ENCODE results near the gene AK4.

AK4 gene

DNA sequence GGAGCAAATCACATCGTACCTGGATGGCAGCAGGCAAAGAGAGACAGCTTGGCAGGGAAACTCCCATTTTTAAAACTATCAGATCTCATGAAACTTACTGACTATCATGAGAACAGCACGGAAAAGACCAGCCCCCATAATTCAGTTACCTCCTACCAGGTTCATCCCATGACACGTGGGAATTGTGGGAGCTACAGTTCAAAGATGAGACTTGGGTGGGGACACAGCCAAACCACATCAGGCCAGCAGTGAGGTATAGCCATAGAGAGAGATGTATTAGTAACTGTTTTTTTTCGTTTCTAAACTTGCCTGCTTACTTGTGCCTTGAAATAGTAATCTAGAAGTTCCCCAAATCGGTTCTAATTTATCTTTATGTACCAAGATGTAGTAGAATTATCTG lies 48.9 kb downstream of the AK4 start:
- ATAC-seq (ENCODE audit: insufficient read depth, low read depth) = no peak
- no peaks in the 10 kb centered on the region for H3K79me2 ChIP-seq (ENCODE audit: insufficient read depth, low read length)
- TF ChIP-seq EZH2 (IDR thresholded peaks at IDR 0.05; ENCODE audit: borderline replicate concordance, low read depth, low read length, severe bottlenecking) = no peak
- TF ChIP-seq, protein P1, sequence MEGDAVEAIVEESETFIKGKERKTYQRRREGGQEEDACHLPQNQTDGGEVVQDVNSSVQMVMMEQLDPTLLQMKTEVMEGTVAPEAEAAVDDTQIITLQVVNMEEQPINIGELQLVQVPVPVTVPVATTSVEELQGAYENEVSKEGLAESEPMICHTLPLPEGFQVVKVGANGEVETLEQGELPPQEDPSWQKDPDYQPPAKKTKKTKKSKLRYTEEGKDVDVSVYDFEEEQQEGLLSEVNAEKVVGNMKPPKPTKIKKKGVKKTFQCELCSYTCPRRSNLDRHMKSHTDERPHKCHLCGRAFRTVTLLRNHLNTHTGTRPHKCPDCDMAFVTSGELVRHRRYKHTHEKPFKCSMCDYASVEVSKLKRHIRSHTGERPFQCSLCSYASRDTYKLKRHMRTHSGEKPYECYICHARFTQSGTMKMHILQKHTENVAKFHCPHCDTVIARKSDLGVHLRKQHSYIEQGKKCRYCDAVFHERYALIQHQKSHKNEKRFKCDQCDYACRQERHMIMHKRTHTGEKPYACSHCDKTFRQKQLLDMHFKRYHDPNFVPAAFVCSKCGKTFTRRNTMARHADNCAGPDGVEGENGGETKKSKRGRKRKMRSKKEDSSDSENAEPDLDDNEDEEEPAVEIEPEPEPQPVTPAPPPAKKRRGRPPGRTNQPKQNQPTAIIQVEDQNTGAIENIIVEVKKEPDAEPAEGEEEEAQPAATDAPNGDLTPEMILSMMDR (IDR thresholded peaks at IDR 0.05; ENCODE audit: borderline replicate concordance, extremely low read depth, low read length, poor library complexity, severe bottlenecking) = no peak

DNA sequence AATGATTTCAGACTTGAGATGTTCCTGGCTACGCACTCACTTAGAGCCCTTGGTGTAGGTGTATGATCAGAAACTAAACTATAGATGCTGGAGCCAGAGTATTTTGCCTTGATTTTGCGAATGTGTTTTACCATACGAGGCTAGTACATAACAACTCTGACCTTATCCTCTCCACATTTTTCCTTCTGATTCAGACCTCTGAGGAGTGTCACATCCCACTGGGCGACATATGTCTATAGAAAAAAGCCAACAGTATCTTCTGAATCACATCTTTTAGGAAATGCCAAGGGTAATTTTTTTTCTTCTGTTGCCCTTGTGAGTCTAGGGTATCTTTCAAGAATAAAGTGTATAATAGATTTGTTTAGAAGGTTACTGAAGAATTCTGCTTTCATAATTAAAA lies 49.6 kb downstream of the AK4 start:
- Histone ChIP-seq H3K27me3 (ENCODE audit: insufficient read depth, low read length, poor library complexity) (no peaks in the 10 kb centered on the region), H3K9ac (ENCODE audit: low read depth, low read length) (no peak overlapping the region), H3K27ac (ENCODE audit: low read length) (no peak overlapping the region), H4K20me1 (ENCODE audit: insufficient read depth, low read length) (no peaks in the 10 kb centered on the region), H3K4me3 (ENCODE audit: low read depth in 1 of 2, low read length in 2 of 2) (no peak overlapping the region), H3K9me3 (ENCODE audit: insufficient read depth, low read length, severe bottlenecking) (no peaks in the 10 kb centered on the region), H3K79me2 (ENCODE audit: insufficient read depth, low read length) (no peaks in the 10 kb centered on the region), H3K4me2 (ENCODE audit: insufficient read depth, low read length) (no peak overlapping the region), H3K36me3 (ENCODE audit: insufficient read depth, low read length) (no peaks in the 10 kb centered on the region), H3K4me1 (ENCODE audit: insufficient read depth, low read length) (no peaks in the 10 kb centered on the region), H2AFZ (ENCODE audit: low read depth, low read length) (no peak overlapping the region)
- DNase-seq = no peak
- no peak for ATAC-seq (ENCODE audit: insufficient read depth, low read depth)
- TF ChIP-seq, protein P1 (IDR thresholded peaks at IDR 0.05; ENCODE audit: borderline replicate concordance, extremely low read depth, low read length, poor library complexity, severe bottlenecking) = no peak
- no peak for TF ChIP-seq EZH2 (IDR thresholded peaks at IDR 0.05; ENCODE audit: borderline replicate concordance, low read depth, low read length, severe bottlenecking)

More for the DNA sequence above, 48.9 kb downstream of the AK4 start:
- Histone ChIP-seq H3K27me3 (ENCODE audit: insufficient read depth, low read length, poor library complexity) (no peaks in the 10 kb centered on the region), H3K27ac (ENCODE audit: low read length) (no peak overlapping the region), H3K4me1 (ENCODE audit: insufficient read depth, low read length) (no peaks in the 10 kb centered on the region), H2AFZ (ENCODE audit: low read depth, low read length) (no peak overlapping the region), H3K4me2 (ENCODE audit: insufficient read depth, low read length) (no peak overlapping the region), H3K9me3 (ENCODE audit: insufficient read depth, low read length, severe bottlenecking) (no peaks in the 10 kb centered on the region), H3K36me3 (ENCODE audit: insufficient read depth, low read length) (no peaks in the 10 kb centered on the region), H3K9ac (ENCODE audit: low read depth, low read length) (no peak overlapping the region), H3K4me3 (ENCODE audit: low read depth in 1 of 2, low read length in 2 of 2) (no peak overlapping the region), H4K20me1 (ENCODE audit: insufficient read depth, low read length) (no peaks in the 10 kb centered on the region)
- no peak for DNase-seq

DNA sequence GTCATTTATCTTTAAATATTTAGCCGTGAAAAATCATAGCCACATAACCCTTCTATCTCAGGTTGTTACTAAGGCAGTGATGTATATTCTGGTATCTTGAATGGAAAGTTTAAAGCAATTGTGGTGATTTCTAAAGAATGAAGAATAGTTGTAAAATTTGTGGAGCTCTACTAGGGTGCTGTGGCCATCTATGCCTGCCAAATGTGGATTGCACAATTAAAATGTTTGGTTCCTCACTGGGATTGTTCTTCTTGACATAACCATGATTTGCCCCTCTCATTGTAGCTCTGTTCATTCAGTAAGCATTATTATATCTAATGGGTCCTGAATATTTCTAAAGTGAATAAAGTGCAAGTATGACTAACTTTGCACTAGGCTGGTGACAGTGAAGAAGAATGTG lies 50.1 kb downstream of the AK4 start:
- DNase-seq = no peak
- no peak for ATAC-seq (ENCODE audit: insufficient read depth, low read depth)
- Histone ChIP-seq H3K9me3 (ENCODE audit: insufficient read depth, low read length, severe bottlenecking) (no peaks in the 10 kb centered on the region), H3K27ac (ENCODE audit: low read length) (no peak overlapping the region), H4K20me1 (ENCODE audit: insufficient read depth, low read length) (no peaks in the 10 kb centered on the region), H3K4me2 (ENCODE audit: insufficient read depth, low read length) (no peak overlapping the region), H3K36me3 (ENCODE audit: insufficient read depth, low read length) (no peaks in the 10 kb centered on the region), H3K4me1 (ENCODE audit: insufficient read depth, low read length) (no peaks in the 10 kb centered on the region), H3K79me2 (ENCODE audit: insufficient read depth, low read length) (no peaks in the 10 kb centered on the region), H2AFZ (ENCODE audit: low read depth, low read length) (no peak overlapping the region), H3K4me3 (ENCODE audit: low read depth in 1 of 2, low read length in 2 of 2) (no peak overlapping the region), H3K27me3 (ENCODE audit: insufficient read depth, low read length, poor library complexity) (no peaks in the 10 kb centered on the region), H3K9ac (ENCODE audit: low read depth, low read length) (no peak overlapping the region)
- TF ChIP-seq, protein P1 (IDR thresholded peaks at IDR 0.05; ENCODE audit: borderline replicate concordance, extremely low read depth, low read length, poor library complexity, severe bottlenecking) = no peak
- no peak for TF ChIP-seq EZH2 (IDR thresholded peaks at IDR 0.05; ENCODE audit: borderline replicate concordance, low read depth, low read length, severe bottlenecking)

DNA sequence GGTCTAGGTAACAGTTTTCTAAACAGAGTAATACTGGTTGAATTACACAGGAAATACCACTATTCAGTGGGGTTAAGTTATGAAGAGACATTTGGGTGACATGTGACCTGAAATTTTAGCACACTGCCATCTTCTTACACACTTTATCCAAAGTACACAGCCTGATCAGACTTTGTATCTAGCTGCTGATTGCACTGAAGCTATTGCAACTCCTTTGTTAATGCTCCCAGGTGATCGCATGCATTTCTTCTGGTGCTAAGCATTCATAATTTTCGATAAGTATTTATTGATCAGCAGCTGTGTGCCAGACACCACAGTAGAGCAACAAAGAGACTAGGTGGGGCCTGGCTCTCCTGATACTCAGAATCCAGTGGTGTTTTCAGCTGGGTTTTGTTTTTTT lies 52.4 kb downstream of the AK4 start:
- TF ChIP-seq, protein P1 (IDR thresholded peaks at IDR 0.05; ENCODE audit: borderline replicate concordance, extremely low read depth, low read length, poor library complexity, severe bottlenecking) = no peak
- TF ChIP-seq EZH2 (IDR thresholded peaks at IDR 0.05; ENCODE audit: borderline replicate concordance, low read depth, low read length, severe bottlenecking) = no peak
- DNase-seq = no peak

More for the DNA sequence above, 52.4 kb downstream of the AK4 start:
- Histone ChIP-seq H3K79me2 (ENCODE audit: insufficient read depth, low read length) (no peaks in the 10 kb centered on the region), H3K36me3 (ENCODE audit: insufficient read depth, low read length) (no peaks in the 10 kb centered on the region), H4K20me1 (ENCODE audit: insufficient read depth, low read length) (no peaks in the 10 kb centered on the region), H3K27me3 (ENCODE audit: insufficient read depth, low read length, poor library complexity) (no peaks in the 10 kb centered on the region), H3K9me3 (ENCODE audit: insufficient read depth, low read length, severe bottlenecking) (no peaks in the 10 kb centered on the region), H3K4me1 (ENCODE audit: insufficient read depth, low read length) (no peaks in the 10 kb centered on the region), H3K4me2 (ENCODE audit: insufficient read depth, low read length) (no peak overlapping the region), H3K27ac (ENCODE audit: low read length) (no peak overlapping the region), H2AFZ (ENCODE audit: low read depth, low read length) (no peak overlapping the region), H3K9ac (ENCODE audit: low read depth, low read length) (no peak overlapping the region), H3K4me3 (ENCODE audit: low read depth in 1 of 2, low read length in 2 of 2) (no peak overlapping the region)
- ATAC-seq (ENCODE audit: insufficient read depth, low read depth) = no peak

All from DND-41 (cell line).